ENCODE measurements around the gene SH2D1A. TPM values are rescaled to one million over a fixed set of nuclear protein-coding genes. Genes with fewer than 3 reads are reported as not detected.
"Not testable (repeated sequence)": the region's sequence is repeated elsewhere in the genome, so short reads cannot be mapped to it uniquely, and the experiment has no call there.

Gene SH2D1A
- total RNA-seq, 1 donor from 2014 or later, result not detected

- no peak for DNase-seq (ENCODE audit: low read depth)
- no peak for TF ChIP-seq CTCF (conservative IDR thresholded peaks at IDR 0.05; ENCODE audit: low read depth, low read length)
- no peak overlapping the region for H3K4me3 ChIP-seq (ENCODE audit: low read depth, low read length)
These were observed 12.5 kb upstream of the SH2D1A start for GRCh38 chrX:124333862-124334261.

GRCh38 chrX:124334555-124334954, 11.8 kb upstream of the SH2D1A start:
- DNase-seq (ENCODE audit: low read depth), result not testable (repeated sequence)

GRCh38 chrX:124335598-124335997, 10.8 kb upstream of the SH2D1A start:
- no peak for TF ChIP-seq CTCF (conservative IDR thresholded peaks at IDR 0.05; ENCODE audit: low read depth, low read length)
- H3K4me3 ChIP-seq (ENCODE audit: low read depth, low read length), result no peak overlapping the region
- no peak for DNase-seq (ENCODE audit: low read depth)

More at GRCh38 chrX:124334555-124334954, 11.8 kb upstream of the SH2D1A start:
- not testable (repeated sequence) for H3K4me3 ChIP-seq (ENCODE audit: low read depth, low read length)

GRCh38 chrX:124337916-124338315, 8.4 kb upstream of the SH2D1A start:
- no peak overlapping the region for H3K4me3 ChIP-seq (ENCODE audit: low read depth, low read length)
- TF ChIP-seq CTCF (conservative IDR thresholded peaks at IDR 0.05; ENCODE audit: low read depth, low read length), result no peak
- no peak for DNase-seq (ENCODE audit: low read depth)

GRCh38 chrX:124338733-124339514, 7.4 kb upstream of the SH2D1A start:
- no peak for TF ChIP-seq CTCF (conservative IDR thresholded peaks at IDR 0.05; ENCODE audit: low read depth, low read length)
- H3K4me3 ChIP-seq (ENCODE audit: low read depth, low read length), result no peak overlapping the region
- DNase-seq (ENCODE audit: low read depth), result no peak

- no peak overlapping the region for H3K4me3 ChIP-seq (ENCODE audit: low read depth, low read length)
- no peak for DNase-seq (ENCODE audit: low read depth)
- TF ChIP-seq CTCF (conservative IDR thresholded peaks at IDR 0.05; ENCODE audit: low read depth, low read length), result no peak
These were observed 4.8 kb upstream of the SH2D1A start for GRCh38 chrX:124341396-124342132.

GRCh38 chrX:124342174-124342867, 4.0 kb upstream of the SH2D1A start:
- H3K4me3 ChIP-seq (ENCODE audit: low read depth, low read length), result no peak overlapping the region
- no peak for TF ChIP-seq CTCF (conservative IDR thresholded peaks at IDR 0.05; ENCODE audit: low read depth, low read length)

More at GRCh38 chrX:124342174-124342867, 4.0 kb upstream of the SH2D1A start:
- no peak for DNase-seq (ENCODE audit: low read depth)

Measured in epithelial cell of proximal tubule (primary cell).